Right atrium auricular region (tissue), 2 donors: ENCODE data around the gene DSTN. TPM values are rescaled to one million over a fixed set of nuclear protein-coding genes. Genes with fewer than 3 reads are reported as not detected.
A peak's percentile ranks its signal among the peaks of the same experiment; 100 is the strongest.

Experiments
- DNase-seq: peaks from one replicate; pipeline ENCODE4 v3.0.0-alpha.2; 2019; ENCODE audit warnings: low spot score
- H3K27ac ChIP-seq, 2 donors: fragments of 200-600 bp; sonication (generic); 1 replicate in 1 of 2; 2 replicates in 1 of 2; pipeline ENCODE4 v1.5.1; 2016 to 2019
- H3K27me3 ChIP-seq, 2 donors: fragments of 200-600 bp; sonication (generic); one replicate each; pipeline versions ENCODE4 v1.5.1 to v1.6.0; 2017 to 2019
- H3K36me3 ChIP-seq: fragments of 200-600 bp; sonication (generic); one replicate; pipeline ENCODE4 v1.5.1; 2016
- H3K4me1 ChIP-seq, 2 donors: fragments of 200-600 bp; sonication (generic); one replicate each; pipeline versions ENCODE4 v1.5.1 to v1.6.0; 2017 to 2019
- H3K4me3 ChIP-seq, 2 donors: fragments of 200-600 bp; sonication (generic); 1 replicate in 1 of 2; 2 replicates in 1 of 2; pipeline ENCODE4 v1.5.1; 2017 to 2019; ENCODE audit warnings: mild to moderate bottlenecking in 1 of 2, moderate library complexity in 1 of 2
- H3K9me3 ChIP-seq, 2 donors: fragments of 200-600 bp; sonication (generic); one replicate each; pipeline ENCODE4 v1.5.1; 2019
- CTCF ChIP-seq, 2 donors: fragments of 200-600 bp; sonication (generic); IDR thresholded peaks; one replicate each; pipeline ENCODE4 v1.5.1; 2019; ENCODE audit warnings: antibody characterized with exemption in 2 of 2
- total RNA-seq, 2 donors: library from RNA; depleted of rRNA; stranded (reverse); fragments of >200 nt; gene quantifications; one replicate each; pipeline ENCODE4 v1.1.0, GENCODE V29; 2016

The DSTN gene
- total RNA-seq, 2 donors from 2014 or later = 585 to 760 TPM

- TF ChIP-seq CTCF (IDR thresholded peaks at IDR 0.05) = no peak
- Histone ChIP-seq H3K36me3 (no peaks in the 10 kb centered on the region), H3K27ac (no peak overlapping the region), H3K4me1 (peaks cover 0 to 38% of the 10 kb centered on the region in 2 donors), H3K4me3 (no peak overlapping the region), H3K9me3 (no peaks in the 10 kb centered on the region), H3K27me3 (no peaks in the 10 kb centered on the region)
- DNase-seq = no peak
Observed at GRCh38 chr20:17555106-17555505, 14.8 kb upstream of the DSTN start.

GRCh38 chr20:17556837-17557674, 12.8 kb upstream of the DSTN start:
- no peak for DNase-seq
- no peaks in the 10 kb centered on the region for H3K36me3 ChIP-seq
- no peaks in the 10 kb centered on the region for H3K27me3 ChIP-seq
- no peak for TF ChIP-seq CTCF (IDR thresholded peaks at IDR 0.05)
- H3K27ac ChIP-seq = peak overlapping the region; percentile 81 to 89
- no peaks in the 10 kb centered on the region for H3K9me3 ChIP-seq
- H3K4me1 ChIP-seq = peaks cover 0 to 38% of the 10 kb centered on the region in 2 donors
- H3K4me3 ChIP-seq = no peak overlapping the region

- H3K4me3 ChIP-seq = no peak overlapping the region
- DNase-seq = no peak
Observed at GRCh38 chr20:17557675-17558006, 12.2 kb upstream of the DSTN start.

GRCh38 chr20:17558154-17558940, 11.5 kb upstream of the DSTN start:
- Histone ChIP-seq H3K4me3 (no peak overlapping the region), H3K4me1 (peaks cover 0 to 49% of the 10 kb centered on the region in 2 donors)
- TF ChIP-seq CTCF (IDR thresholded peaks at IDR 0.05) = no peak

More at GRCh38 chr20:17557675-17558006, 12.2 kb upstream of the DSTN start:
- Histone ChIP-seq H3K27ac (peak overlapping the region; percentile 81 to 89), H3K36me3 (no peaks in the 10 kb centered on the region), H3K27me3 (no peaks in the 10 kb centered on the region), H3K9me3 (no peaks in the 10 kb centered on the region), H3K4me1 (peaks cover 0 to 42% of the 10 kb centered on the region in 2 donors)
- no peak for TF ChIP-seq CTCF (IDR thresholded peaks at IDR 0.05)

GRCh38 chr20:17558941-17559304, 11.0 kb upstream of the DSTN start:
- no peak for TF ChIP-seq CTCF (IDR thresholded peaks at IDR 0.05)
- Histone ChIP-seq H3K4me3 (no peak overlapping the region), H3K27me3 (no peaks in the 10 kb centered on the region), H3K36me3 (no peaks in the 10 kb centered on the region), H3K4me1 (peaks cover 0 to 50% of the 10 kb centered on the region in 2 donors), H3K9me3 (no peaks in the 10 kb centered on the region), H3K27ac (peak overlapping the region; percentile 81 to 89)
- no peak for DNase-seq

More at GRCh38 chr20:17558154-17558940, 11.5 kb upstream of the DSTN start:
- Histone ChIP-seq H3K36me3 (no peaks in the 10 kb centered on the region), H3K9me3 (no peaks in the 10 kb centered on the region), H3K27me3 (no peaks in the 10 kb centered on the region), H3K27ac (peak overlapping the region; percentile 81 to 89)
- DNase-seq = peak; percentile 85
